ENCODE results near the gene NLRP5. TPM values are rescaled to one million over a fixed set of nuclear protein-coding genes. Genes with fewer than 3 reads are reported as not detected.

The NLRP5 gene
- polyA plus RNA-seq, 3 donors, result not detected

DNA sequence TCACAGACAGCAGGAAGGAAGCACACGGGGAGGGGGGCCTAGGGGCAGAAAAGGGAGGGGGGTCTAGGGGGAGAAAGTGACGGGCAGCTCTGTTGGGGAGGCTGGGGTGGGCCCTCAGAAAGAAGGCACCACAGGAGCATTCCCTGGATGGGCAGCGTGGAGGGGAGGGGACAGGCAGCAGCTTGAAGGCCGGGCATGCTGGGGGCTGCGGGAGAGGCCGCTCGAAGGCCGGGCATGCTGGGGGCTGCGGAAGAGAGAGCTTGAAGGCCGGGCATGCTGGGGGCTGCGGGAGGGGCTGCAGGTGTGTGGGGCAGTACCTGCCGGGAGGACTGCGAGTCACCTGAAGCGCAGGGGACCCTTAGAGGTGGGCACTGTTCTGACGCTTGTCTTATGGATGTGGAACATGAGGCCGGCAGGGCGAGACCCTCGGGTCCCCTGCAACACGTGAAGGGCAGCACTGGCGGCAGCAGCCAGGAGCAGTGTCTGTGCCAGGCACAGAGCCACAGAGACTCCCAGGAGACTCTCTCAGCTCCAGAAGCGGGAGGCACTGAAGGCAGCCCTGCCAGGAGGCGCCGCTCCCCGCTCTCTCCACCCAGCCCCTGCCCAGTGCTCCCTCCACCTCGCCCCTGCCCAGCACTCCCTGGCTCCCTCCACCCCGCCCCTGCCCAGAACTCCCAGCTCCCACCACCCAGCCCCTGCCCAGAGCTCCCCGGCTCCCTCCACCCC lies 121.2 kb downstream of the NLRP5 start:
- Mint-ChIP-seq H3K4me3 (no peak overlapping the region), H3K4me1 (peaks cover 71% of the 10 kb centered on the region), H3K27ac (peak overlapping the region in 3 of 7 donors; percentile 30 to 77 (median 32)), H3K36me3 (peaks cover 17 to 31% of the 10 kb centered on the region in 2 donors), H3K9me3 (no peaks in the 10 kb centered on the region), H3K27me3 (ENCODE audit: low read depth in 3 of 3) (peaks cover 0 to 5% (median 0%) of the 10 kb centered on the region in 3 donors)
- Histone ChIP-seq H3K9me3 (replicated peaks in 1 of 2; ENCODE audit: control insufficient read depth in 1 of 2, insufficient read depth in 1 of 2, low read length in 2 of 2) (no peaks in the 10 kb centered on the region), H3K36me3 (replicated peaks in 1 of 2; ENCODE audit: control insufficient read depth in 1 of 2, insufficient read depth in 2 of 2, low read length in 2 of 2) (peaks cover 7 to 17% of the 10 kb centered on the region in 2 donors), H3K4me2 (replicated peaks; ENCODE audit: extremely low read depth, low read length, poor library complexity, severe bottlenecking) (no peak overlapping the region), H3K27me3 (ENCODE audit: control insufficient read depth in 2 of 2, insufficient read depth in 2 of 2, low read length in 2 of 2) (no peaks in the 10 kb centered on the region), H3K9ac (ENCODE audit: insufficient read depth, low read length, poor library complexity, severe bottlenecking) (no peak overlapping the region), H3K4me3 (replicated peaks in 1 of 3; ENCODE audit: low read depth in 2 of 3, low read length in 3 of 3) (no peak overlapping the region), H3K79me2 (ENCODE audit: insufficient read depth, low read length) (peaks cover 95% of the 10 kb centered on the region), H3K4me1 (ENCODE audit: control insufficient read depth in 1 of 2, insufficient read depth in 2 of 2, low read length in 2 of 2) (peaks cover 49 to 70% of the 10 kb centered on the region in 2 donors), H4K20me1 (ENCODE audit: insufficient read depth, low read length) (peaks cover 95% of the 10 kb centered on the region), H3K27ac (ENCODE audit: low read depth in 1 of 2, low read length in 2 of 2) (peak overlapping the region in 1 of 2 donors; percentile 78), H2AFZ (ENCODE audit: insufficient read depth, low read depth, low read length, poor library complexity, severe bottlenecking) (no peak overlapping the region)
- intact Hi-C loops (cut with micrococcal nuclease), result loop anchor here in 1 of 2 donors (10.0 kb wide), 1 partner anchor 47 kb away; no protein-coding TSS in a partner anchor
- no peak for DNase-seq
- TF ChIP-seq, protein P1, sequence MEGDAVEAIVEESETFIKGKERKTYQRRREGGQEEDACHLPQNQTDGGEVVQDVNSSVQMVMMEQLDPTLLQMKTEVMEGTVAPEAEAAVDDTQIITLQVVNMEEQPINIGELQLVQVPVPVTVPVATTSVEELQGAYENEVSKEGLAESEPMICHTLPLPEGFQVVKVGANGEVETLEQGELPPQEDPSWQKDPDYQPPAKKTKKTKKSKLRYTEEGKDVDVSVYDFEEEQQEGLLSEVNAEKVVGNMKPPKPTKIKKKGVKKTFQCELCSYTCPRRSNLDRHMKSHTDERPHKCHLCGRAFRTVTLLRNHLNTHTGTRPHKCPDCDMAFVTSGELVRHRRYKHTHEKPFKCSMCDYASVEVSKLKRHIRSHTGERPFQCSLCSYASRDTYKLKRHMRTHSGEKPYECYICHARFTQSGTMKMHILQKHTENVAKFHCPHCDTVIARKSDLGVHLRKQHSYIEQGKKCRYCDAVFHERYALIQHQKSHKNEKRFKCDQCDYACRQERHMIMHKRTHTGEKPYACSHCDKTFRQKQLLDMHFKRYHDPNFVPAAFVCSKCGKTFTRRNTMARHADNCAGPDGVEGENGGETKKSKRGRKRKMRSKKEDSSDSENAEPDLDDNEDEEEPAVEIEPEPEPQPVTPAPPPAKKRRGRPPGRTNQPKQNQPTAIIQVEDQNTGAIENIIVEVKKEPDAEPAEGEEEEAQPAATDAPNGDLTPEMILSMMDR (IDR thresholded peaks at IDR 0.05), result no peak
- 78% methylated on average over 22 of the region's 27 CpGs for WGBS (ENCODE audit: insufficient coverage)

GRCh38 chr19:56108447-56109195 lies 122.0 kb downstream of the NLRP5 start:
- Histone ChIP-seq H3K27ac (ENCODE audit: low read depth in 1 of 2, low read length in 2 of 2) (peak overlapping the region in 1 of 2 donors; percentile 78), H4K20me1 (ENCODE audit: insufficient read depth, low read length) (peaks cover 95% of the 10 kb centered on the region)
- intact Hi-C loops (cut with micrococcal nuclease), result loop anchor here in 1 of 2 donors (10.0 kb wide), 1 partner anchor 46 kb away; no protein-coding TSS in a partner anchor

More at GRCh38 chr19:56108447-56109195, 122.0 kb downstream of the NLRP5 start:
- Mint-ChIP-seq H3K27me3 (ENCODE audit: low read depth in 3 of 3) (peaks cover 0 to 6% (median 0%) of the 10 kb centered on the region in 3 donors), H3K4me1 (peaks cover 78% of the 10 kb centered on the region), H3K9me3 (no peaks in the 10 kb centered on the region), H3K36me3 (peaks cover 15 to 25% of the 10 kb centered on the region in 2 donors), H3K4me3 (peak overlapping the region in 1 of 2 donors; percentile 15), H3K27ac (peak overlapping the region in 5 of 7 donors; percentile 14 to 79 (median 43))
- Histone ChIP-seq H3K4me3 (replicated peaks in 1 of 3; ENCODE audit: low read depth in 2 of 3, low read length in 3 of 3) (no peak overlapping the region), H3K79me2 (ENCODE audit: insufficient read depth, low read length) (peaks cover 95% of the 10 kb centered on the region), H2AFZ (ENCODE audit: insufficient read depth, low read depth, low read length, poor library complexity, severe bottlenecking) (no peak overlapping the region), H3K4me1 (ENCODE audit: control insufficient read depth in 1 of 2, insufficient read depth in 2 of 2, low read length in 2 of 2) (peaks cover 58 to 78% of the 10 kb centered on the region in 2 donors), H3K9ac (ENCODE audit: insufficient read depth, low read length, poor library complexity, severe bottlenecking) (no peak overlapping the region), H3K27me3 (ENCODE audit: control insufficient read depth in 2 of 2, insufficient read depth in 2 of 2, low read length in 2 of 2) (no peaks in the 10 kb centered on the region), H3K4me2 (replicated peaks; ENCODE audit: extremely low read depth, low read length, poor library complexity, severe bottlenecking) (peak overlapping the region; percentile 10), H3K36me3 (replicated peaks in 1 of 2; ENCODE audit: control insufficient read depth in 1 of 2, insufficient read depth in 2 of 2, low read length in 2 of 2) (peaks cover 5 to 15% of the 10 kb centered on the region in 2 donors), H3K9me3 (replicated peaks in 1 of 2; ENCODE audit: control insufficient read depth in 1 of 2, insufficient read depth in 1 of 2, low read length in 2 of 2) (no peaks in the 10 kb centered on the region)
- no peak for DNase-seq
- TF ChIP-seq, protein P1 (IDR thresholded peaks at IDR 0.05), result no peak
- WGBS (ENCODE audit: insufficient coverage), result 58% methylated on average over 13 of the region's 24 CpGs

All from CD14-positive monocyte (primary cell).